Measurements from ENCODE around the gene GCNA. TPM values are rescaled to one million over a fixed set of nuclear protein-coding genes. Genes with fewer than 3 reads are reported as not detected.

GCNA gene
- total and polyA plus RNA-seq, 2 of the 13 experiments (the other 11 are each of a cell fraction or from before 2014, with no cell fraction given), result 0.38 to 0.66 TPM

- TF ChIP-seq WIZ (CRISPR knock-in tag; IDR thresholded peaks at IDR 0.05) (no peak), ZNF205 (CRISPR knock-in tag; IDR thresholded peaks at IDR 0.05) (no peak)
These were observed 46.0 kb upstream of the GCNA start (continued) for GRCh38 chrX:71532078-71532752.

DNA sequence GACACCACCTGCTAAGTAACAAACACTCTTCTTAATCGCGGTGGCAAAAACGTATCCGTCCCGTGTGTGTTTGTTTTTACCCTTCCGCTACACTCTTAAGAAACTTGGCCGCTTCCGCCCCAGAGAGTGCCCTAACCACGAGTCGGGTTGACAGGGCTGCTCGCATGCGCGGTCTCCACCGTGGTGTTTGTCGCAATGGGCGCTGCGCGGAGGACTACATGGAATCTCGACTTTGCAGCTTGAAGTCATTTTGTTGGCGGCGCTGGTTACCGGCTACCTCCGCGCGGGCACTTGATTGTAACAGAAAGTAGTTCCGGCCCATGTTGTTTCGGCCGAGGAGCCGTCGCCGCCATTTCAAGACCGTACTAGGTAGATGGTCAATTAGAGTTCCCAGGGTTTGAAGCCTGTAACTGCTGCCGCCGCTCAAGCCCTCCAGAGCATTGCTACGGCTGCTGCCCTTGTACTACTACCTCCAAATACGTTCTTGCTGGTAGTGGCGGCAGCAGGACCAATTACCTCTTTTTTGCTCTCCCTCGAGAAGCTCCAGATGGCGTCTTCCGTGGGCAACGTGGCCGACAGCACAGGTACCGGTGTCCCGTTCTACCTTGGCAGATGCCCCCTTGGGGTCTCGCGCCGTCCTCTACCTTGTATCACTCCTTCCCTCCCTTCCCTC, 45.3 kb upstream of the GCNA start, which contains the start of gene OGT:
Gene OGT, plus strand, starts transcription at position 352 of the 673 bp plus-strand sequence. Its CDS starts 196 bp downstream, at position 548.
- DNase-seq (ENCODE audit: low spot score) (peak; percentile 89), ATAC-seq (peak; percentile 94), FAIRE-seq (peak; percentile 92)
- no peaks in the 10 kb centered on the region for H3K9me3 ChIP-seq (ENCODE audit: low read length)
- H3K4me3 ChIP-seq (replicated peaks in 1 of 3; ENCODE audit: insufficient read depth in 1 of 3, low read depth in 2 of 3, low read length in 3 of 3), result peak within 1 kb of the TSS; percentile 71 to 83 (median 72)
- in situ Hi-C loops (cut with HindIII; ENCODE audit: extremely low pct_ligation_motif_present, low pct_unique_long_range_greater_than_20kb), result no loop called here
- H2AFZ ChIP-seq (ENCODE audit: low read length), result peak within 1 kb of the TSS; percentile 74
- intact Hi-C loops (cut with micrococcal nuclease; ENCODE audit: unreplicated experiment), result no loop called here
- ChIA-PET POLR2A (interaction anchor here (0.9 to 4.1 kb wide), 8 partner anchors 10 to 305 kb away, joined by 3 to 21 read pairs (median 4); partner anchors contain the start of genes NONO and TAF1), CTCF (ENCODE audit: low intra/inter-chr PET ratio, low total read pairs) (no interaction called here)
- peaks cover 1 to 5% of the 10 kb centered on the region in 2 experiments; a peak in 3 of 5 replicates for H3K36me3 ChIP-seq (replicated peaks in 1 of 2; ENCODE audit: control insufficient read depth in 1 of 2, insufficient read depth in 2 of 2, low read length in 2 of 2)
- peaks cover 35% of the 10 kb centered on the region for H4K20me1 ChIP-seq (ENCODE audit: insufficient read depth, low read length)
- H3K4me1 ChIP-seq (ENCODE audit: insufficient read depth, low read length), result peaks cover 26% of the 10 kb centered on the region
- WGBS (ENCODE audit: low lambda C conversion rate), result 0% methylated on average over 7 of the region's 47 CpGs
- H3K4me2 ChIP-seq (ENCODE audit: low read depth, low read length), result peak within 1 kb of the TSS; percentile 76
- peak within 1 kb of the TSS; percentile 82 for H3K27ac ChIP-seq (ENCODE audit: extremely low read length, insufficient read depth, low read length)
- H3K79me2 ChIP-seq (ENCODE audit: insufficient read depth, low read length), result peaks cover 43% of the 10 kb centered on the region
- no TSS peak for BruUV-seq (replicated peaks)
- H3K9ac ChIP-seq (ENCODE audit: insufficient read depth, low read depth, low read length), result peak within 1 kb of the TSS; percentile 93
- no peaks in the 10 kb centered on the region; a peak in 1 of 5 replicates for H3K27me3 ChIP-seq (ENCODE audit: control insufficient read depth in 1 of 2, insufficient read depth in 2 of 2, low read length in 2 of 2)
- TF ChIP-seq SIX4 (CRISPR knock-in tag; IDR thresholded peaks at IDR 0.05), result peak; percentile 38; the same call in 1 of the 2 replicates
- peak; percentile 63 for TF ChIP-seq CREM (IDR thresholded peaks at IDR 0.05)
- no peak for TF ChIP-seq CREM (CRISPR knock-in tag; IDR thresholded peaks at IDR 0.05)
- TF ChIP-seq ZFP41 (CRISPR knock-in tag; IDR thresholded peaks at IDR 0.05; ENCODE audit: borderline replicate concordance), result no peak
- TF ChIP-seq MATR3 (CRISPR knock-in tag; IDR thresholded peaks at IDR 0.05), result no peak
- TF ChIP-seq AKNA (CRISPR knock-in tag; IDR thresholded peaks at IDR 0.05; ENCODE audit: borderline replicate concordance), result no peak
- TF ChIP-seq ZFP82 (CRISPR knock-in tag; IDR thresholded peaks at IDR 0.05; ENCODE audit: borderline replicate concordance), result no peak
- TF ChIP-seq RAD21 (CRISPR knock-in tag; IDR thresholded peaks at IDR 0.05), result no peak
- TF ChIP-seq SP1 (IDR thresholded peaks at IDR 0.05), result no peak
- peak; percentile 57; the same call in 1 of the 2 replicates for TF ChIP-seq SP1 (CRISPR knock-in tag; IDR thresholded peaks at IDR 0.05)
- 0 out of 2 replicates have a peak, but pooled peaks have one; percentile 61 for TF ChIP-seq CBX5 (CRISPR knock-in tag; IDR thresholded peaks at IDR 0.05; ENCODE audit: borderline replicate concordance)
- TF ChIP-seq TBX2 (CRISPR knock-in tag; IDR thresholded peaks at IDR 0.05; ENCODE audit: borderline replicate concordance), result peak; percentile 78
- TF ChIP-seq ZNF337 (CRISPR knock-in tag; IDR thresholded peaks at IDR 0.05; ENCODE audit: borderline replicate concordance, low read depth), result no peak
- no peak for TF ChIP-seq THYN1 (CRISPR knock-in tag; IDR thresholded peaks at IDR 0.05; ENCODE audit: borderline replicate concordance, low read depth)
- peak; percentile 33; the same call in 1 of the 2 replicates for TF ChIP-seq FOXK2 (IDR thresholded peaks at IDR 0.05)
- TF ChIP-seq CHD2 (IDR thresholded peaks at IDR 0.05; ENCODE audit: low read depth, low read length), result peak; percentile 89
- TF ChIP-seq ELF4 (CRISPR knock-in tag; IDR thresholded peaks at IDR 0.05; ENCODE audit: borderline replicate concordance), result peak; percentile 48; the same call in 1 of the 2 replicates
